ENCODE measurements around the gene KCNIP1.

DNA sequence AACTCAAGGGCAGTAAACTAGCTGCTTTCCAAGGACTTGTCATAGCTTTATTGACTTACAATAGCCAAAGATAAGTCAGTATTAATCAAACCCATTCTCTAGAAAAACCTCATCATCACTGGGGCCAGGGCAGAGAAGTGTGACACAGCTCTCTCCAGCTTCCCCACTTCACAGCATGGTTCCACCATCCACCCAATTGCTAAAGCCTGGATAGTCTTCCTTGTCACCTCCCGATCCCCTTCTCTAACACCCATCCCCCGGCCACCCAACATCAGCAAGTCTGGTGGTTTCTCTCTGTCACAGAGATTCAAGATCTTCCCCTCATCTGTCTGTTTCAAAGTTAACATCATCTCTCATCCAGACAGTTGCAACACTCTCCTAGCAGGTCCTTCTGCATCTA lies 191.1 kb downstream of the KCNIP1 start:
- TF ChIP-seq, protein P1, sequence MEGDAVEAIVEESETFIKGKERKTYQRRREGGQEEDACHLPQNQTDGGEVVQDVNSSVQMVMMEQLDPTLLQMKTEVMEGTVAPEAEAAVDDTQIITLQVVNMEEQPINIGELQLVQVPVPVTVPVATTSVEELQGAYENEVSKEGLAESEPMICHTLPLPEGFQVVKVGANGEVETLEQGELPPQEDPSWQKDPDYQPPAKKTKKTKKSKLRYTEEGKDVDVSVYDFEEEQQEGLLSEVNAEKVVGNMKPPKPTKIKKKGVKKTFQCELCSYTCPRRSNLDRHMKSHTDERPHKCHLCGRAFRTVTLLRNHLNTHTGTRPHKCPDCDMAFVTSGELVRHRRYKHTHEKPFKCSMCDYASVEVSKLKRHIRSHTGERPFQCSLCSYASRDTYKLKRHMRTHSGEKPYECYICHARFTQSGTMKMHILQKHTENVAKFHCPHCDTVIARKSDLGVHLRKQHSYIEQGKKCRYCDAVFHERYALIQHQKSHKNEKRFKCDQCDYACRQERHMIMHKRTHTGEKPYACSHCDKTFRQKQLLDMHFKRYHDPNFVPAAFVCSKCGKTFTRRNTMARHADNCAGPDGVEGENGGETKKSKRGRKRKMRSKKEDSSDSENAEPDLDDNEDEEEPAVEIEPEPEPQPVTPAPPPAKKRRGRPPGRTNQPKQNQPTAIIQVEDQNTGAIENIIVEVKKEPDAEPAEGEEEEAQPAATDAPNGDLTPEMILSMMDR (IDR thresholded peaks at IDR 0.05): no peak
- no peak for TF ChIP-seq POLR2A (IDR thresholded peaks at IDR 0.05)

Measured in stomach (tissue), 4 donors.